Panc1 (cell line): ENCODE measurements around the gene EIF2B2. TPM values are rescaled to one million over a fixed set of nuclear protein-coding genes. Genes with fewer than 3 reads are reported as not detected.

Experiments used
- ATAC-seq: fragments of 200-7000 bp; cut with Tn5 transposase; 2 replicates; pipeline ENCODE4 v1.9.1; 2020; ENCODE audit warnings: mild to moderate bottlenecking, moderate library complexity
- BruUV-seq: library from RNA; stranded (reverse); fragments of 400-500 nt; replicated peaks from 2 replicates; lab custom pipeline; 2021; lab: Mats Ljungman, UMichigan
- CTCF ChIA-PET: fragments of 300-600 bp; sonication (Branson Sonifier 250); formaldehyde crosslinking; loops from one replicate; lab custom pipeline; 2022; ENCODE audit warnings: antibody characterized with exemption; lab: Charles Lee
- POLR2A ChIA-PET: fragments of 300-600 bp; sonication (Branson Sonifier 250); formaldehyde crosslinking; loops from one replicate; lab custom pipeline; 2022; ENCODE audit warnings: antibody characterized with exemption; lab: Charles Lee
- DNase-seq: peaks from one replicate; pipeline ENCODE4 v3.0.0-alpha.2; 2010; ENCODE audit warnings: low read depth, low spot score
- H3K27ac ChIP-seq: 2 replicates; pipeline ENCODE4 v1.5.1; 2011; ENCODE audit warnings: mild to moderate bottlenecking, low read length, inconsistent platforms
- H3K27me3 ChIP-seq: fragments of 200-500 bp; sonication (Bioruptor generic); 2 replicates; pipeline ENCODE4 v1.6.0; 2014; ENCODE audit warnings: low read length, inconsistent platforms; ENCODE audit not compliant: control insufficient read depth, insufficient read depth
- H3K36me3 ChIP-seq: fragments of 200-500 bp; sonication (Bioruptor generic); 2 replicates; pipeline ENCODE4 v1.5.1; 2014; ENCODE audit warnings: inconsistent platforms, mild to moderate bottlenecking, low read length, moderate library complexity; ENCODE audit not compliant: control insufficient read depth, insufficient read depth
- H3K4me1 ChIP-seq: 2 replicates; pipeline ENCODE4 v1.5.1; 2011; ENCODE audit warnings: inconsistent platforms, mild to moderate bottlenecking, low read length, moderate library complexity; ENCODE audit not compliant: control insufficient read depth, insufficient read depth
- H3K4me3 ChIP-seq, 2 experiments: 2 replicates each; pipeline ENCODE4 v1.5.1; 2011 to 2012; ENCODE audit warnings: low read depth in 2 of 2, low read length in 2 of 2, mild to moderate bottlenecking in 2 of 2, inconsistent platforms in 1 of 2, moderate library complexity in 1 of 2
- H3K9me3 ChIP-seq: fragments of 200-500 bp; sonication (Bioruptor generic); 2 replicates; pipeline ENCODE4 v1.5.1; 2014; ENCODE audit warnings: low read depth, mild to moderate bottlenecking, inconsistent platforms, low read length, moderate library complexity; ENCODE audit not compliant: control insufficient read depth, insufficient read depth
- CTCF ChIP-seq: fragments of 450-650 bp; IDR thresholded peaks from 2 replicates; pipeline ENCODE4 v1.5.1; 2017; ENCODE audit warnings: mild to moderate bottlenecking
- REST ChIP-seq, 2 experiments: IDR thresholded peaks; 2 replicates each; pipeline ENCODE4 v1.6.1; 2011 to 2012; ENCODE audit warnings: low read depth in 2 of 2, control low read depth in 1 of 2, low read length in 1 of 2, mild to moderate bottlenecking in 1 of 2, moderate library complexity in 1 of 2; ENCODE audit not compliant: insufficient read depth in 1 of 2
- SIN3A ChIP-seq: IDR thresholded peaks from 2 replicates; pipeline ENCODE4 v1.6.1; 2012; ENCODE audit warnings: low read depth, mild to moderate bottlenecking, low read length, moderate library complexity, borderline replicate concordance; ENCODE audit not compliant: insufficient read depth
- TCF7L2 ChIP-seq: IDR thresholded peaks from 2 replicates; pipeline ENCODE4 v1.6.1; 2011; ENCODE audit warnings: mild to moderate bottlenecking, low read depth, low read length, inconsistent platforms
- in situ Hi-C: cut with HindIII; loops from 2 replicates; pipeline ENCODE4 v1.10.0; 2016; ENCODE audit warnings: low sequenced_read_pairs, low pct_unique_long_range_greater_than_20kb
- intact Hi-C: fragments of 100-400 bp; cut with micrococcal nuclease; formaldehyde crosslinking; loops from one replicate; pipeline ENCODE4 v1.10.0; 2022; ENCODE audit not compliant: unreplicated experiment
- total RNA-seq: library from RNA; stranded (reverse); gene quantifications from one replicate; pipeline ENCODE4 v1.2.1, GENCODE V29; 2021; ENCODE audit not compliant: unreplicated experiment

The EIF2B2 gene
- total RNA-seq, 1 experiment from 2014 or later: 37.5 TPM

DNA sequence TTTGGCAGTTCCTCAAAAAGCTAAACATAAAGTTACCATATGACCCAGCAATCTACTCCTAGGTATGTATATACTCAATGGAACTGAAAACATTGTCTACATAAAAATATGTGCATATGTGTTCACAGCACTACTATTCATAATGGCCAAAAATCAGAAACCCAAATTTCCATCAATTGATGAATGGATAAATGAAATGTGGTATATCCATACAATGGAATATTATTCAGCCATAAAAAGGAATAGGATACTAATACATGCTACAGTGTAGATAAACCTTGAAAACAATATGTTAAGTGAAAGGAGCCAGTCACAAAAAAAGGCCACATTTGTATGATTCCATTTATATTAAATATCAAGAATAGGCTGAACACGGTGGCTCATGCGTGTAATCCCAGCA lies 57.7 kb downstream of the EIF2B2 start:
- ChIA-PET CTCF (no interaction called here), POLR2A (no interaction called here)
- DNase-seq: no peak
- no peak for ATAC-seq
- no peaks in the 10 kb centered on the region for H3K9me3 ChIP-seq
- no peak overlapping the region for H3K4me3 ChIP-seq
- TF ChIP-seq SIN3A (no peak), REST (IDR thresholded peaks at IDR 0.05; ENCODE audit: insufficient read depth in 1 of 2, low read depth in 2 of 2, low read length in 1 of 2) (no peak), TCF7L2 (no peak), CTCF (no peak)
- no TSS peak for BruUV-seq
- no peaks in the 10 kb centered on the region for H3K27me3 ChIP-seq
- peaks cover 2% of the 10 kb centered on the region for H3K36me3 ChIP-seq
- intact Hi-C loops (no loop called here), in situ Hi-C loops (no loop called here)
- no peak overlapping the region for H3K27ac ChIP-seq
- peaks cover 10% of the 10 kb centered on the region for H3K4me1 ChIP-seq

Other genes with a start within 250 kb of the EIF2B2 start
- gene YLPM1, start 239.6 kb upstream of the EIF2B2 start, total RNA-seq: 38.9 TPM
- gene PROX2, start 126.8 kb upstream of the EIF2B2 start, total RNA-seq: not detected
- 68.8 TPM for gene DLST, start 121.0 kb upstream of the EIF2B2 start, total RNA-seq
- gene RPS6KL1, start 79.7 kb upstream of the EIF2B2 start, total RNA-seq: 14.9 TPM
- 7.3 TPM for gene PGF, start 47.3 kb upstream of the EIF2B2 start, total RNA-seq
- 17.0 TPM for gene MLH3, start 48.5 kb downstream of the EIF2B2 start, total RNA-seq
- gene ACYP1, start 61.1 kb downstream of the EIF2B2 start, total RNA-seq: 21.3 TPM
- gene ZC2HC1C, start 66.7 kb downstream of the EIF2B2 start, total RNA-seq: 5.2 TPM
- 40.7 TPM for gene NEK9, start 124.1 kb downstream of the EIF2B2 start, total RNA-seq
- 183 TPM for gene TMED10, start 173.7 kb downstream of the EIF2B2 start, total RNA-seq